Measurements from ENCODE around the gene RRP9.

Gene RRP9

GRCh38 chr3:51984269-51984647 lies 42.6 kb upstream of the RRP9 start:
- peak overlapping the region; percentile 82 for H3K9ac ChIP-seq (ENCODE audit: low read depth, low read length, poor library complexity, severe bottlenecking)
- TF ChIP-seq EZH2phosphoT487 (IDR thresholded peaks at IDR 0.05; ENCODE audit: borderline replicate concordance), result no peak
- TF ChIP-seq CTCF (conservative IDR thresholded peaks at IDR 0.05; ENCODE audit: low read length), result no peak
- peaks cover 16% of the 10 kb centered on the region; the same call in 1 of the 2 replicates for H3K79me2 ChIP-seq (ENCODE audit: insufficient read depth, low read length)
- no peak overlapping the region for H2AFZ ChIP-seq (ENCODE audit: low read length)
- H3K27me3 ChIP-seq (ENCODE audit: insufficient read depth, low read length, poor library complexity, severe bottlenecking), result no peaks in the 10 kb centered on the region
- H3F3A ChIP-seq (ENCODE audit: low read depth), result peaks cover 5% of the 10 kb centered on the region
- peaks cover 16% of the 10 kb centered on the region for H3K4me1 ChIP-seq (ENCODE audit: insufficient read depth, low read length, poor library complexity, severe bottlenecking)
- no peaks in the 10 kb centered on the region for H3K9me3 ChIP-seq (ENCODE audit: insufficient read depth, low read depth, low read length)
- no peaks in the 10 kb centered on the region for H4K20me1 ChIP-seq (ENCODE audit: insufficient read depth, low read length, poor library complexity, severe bottlenecking)
- H3K9me2 ChIP-seq (replicated peaks; ENCODE audit: low read depth, low read length), result no peaks in the 10 kb centered on the region
- peak overlapping the region; percentile 93 for H3K4me3 ChIP-seq (ENCODE audit: low read length, poor library complexity, severe bottlenecking)
- peak overlapping the region; percentile 95 for H3K4me2 ChIP-seq (ENCODE audit: low read depth, low read length, poor library complexity, severe bottlenecking)
- no peaks in the 10 kb centered on the region for H3K36me3 ChIP-seq (ENCODE audit: insufficient read depth, low read length)

GRCh38 chr3:51983578-51984268 lies 42.0 kb upstream of the RRP9 start:
- H2AFZ ChIP-seq (ENCODE audit: low read length), result peak overlapping the region; percentile 93
- no peaks in the 10 kb centered on the region for H3K36me3 ChIP-seq (ENCODE audit: insufficient read depth, low read length)
- TF ChIP-seq EZH2phosphoT487 (IDR thresholded peaks at IDR 0.05; ENCODE audit: borderline replicate concordance) (no peak), CTCF (conservative IDR thresholded peaks at IDR 0.05; ENCODE audit: low read length) (no peak)
- no peaks in the 10 kb centered on the region for H3K9me2 ChIP-seq (replicated peaks; ENCODE audit: low read depth, low read length)
- peak overlapping the region; percentile 95 for H3K4me2 ChIP-seq (ENCODE audit: low read depth, low read length, poor library complexity, severe bottlenecking)
- H3K4me1 ChIP-seq (ENCODE audit: insufficient read depth, low read length, poor library complexity, severe bottlenecking), result peaks cover 16% of the 10 kb centered on the region
- no peaks in the 10 kb centered on the region for H3K27me3 ChIP-seq (ENCODE audit: insufficient read depth, low read length, poor library complexity, severe bottlenecking)
- no peaks in the 10 kb centered on the region for H3K9me3 ChIP-seq (ENCODE audit: insufficient read depth, low read depth, low read length)
- H3K9ac ChIP-seq (ENCODE audit: low read depth, low read length, poor library complexity, severe bottlenecking), result peak overlapping the region; percentile 82
- peaks cover 16% of the 10 kb centered on the region; the same call in 1 of the 2 replicates for H3K79me2 ChIP-seq (ENCODE audit: insufficient read depth, low read length)
- H3K4me3 ChIP-seq (ENCODE audit: low read length, poor library complexity, severe bottlenecking), result peak overlapping the region; percentile 93
- H4K20me1 ChIP-seq (ENCODE audit: insufficient read depth, low read length, poor library complexity, severe bottlenecking), result no peaks in the 10 kb centered on the region
- H3F3A ChIP-seq (ENCODE audit: low read depth), result peaks cover 5% of the 10 kb centered on the region

GRCh38 chr3:51982838-51983577 lies 41.3 kb upstream of the RRP9 start, which contains the start of gene ACY1:
ACY1 (plus strand) TSS chr3:51983535; CDS start chr3:51984065, 530 bp downstream.
- H4K20me1 ChIP-seq (ENCODE audit: insufficient read depth, low read length, poor library complexity, severe bottlenecking), result no peaks in the 10 kb centered on the region
- H3F3A ChIP-seq (ENCODE audit: low read depth), result peaks cover 7% of the 10 kb centered on the region
- peaks cover 16% of the 10 kb centered on the region; the same call in 1 of the 2 replicates for H3K79me2 ChIP-seq (ENCODE audit: insufficient read depth, low read length)
- no peaks in the 10 kb centered on the region for H3K36me3 ChIP-seq (ENCODE audit: insufficient read depth, low read length)
- H3K4me3 ChIP-seq (ENCODE audit: low read length, poor library complexity, severe bottlenecking), result peak within 1 kb of the TSS; percentile 93
- H3K9me2 ChIP-seq (replicated peaks; ENCODE audit: low read depth, low read length), result no peaks in the 10 kb centered on the region
- H3K4me1 ChIP-seq (ENCODE audit: insufficient read depth, low read length, poor library complexity, severe bottlenecking), result peaks cover 18% of the 10 kb centered on the region
- no peaks in the 10 kb centered on the region for H3K9me3 ChIP-seq (ENCODE audit: insufficient read depth, low read depth, low read length)
- no peaks in the 10 kb centered on the region for H3K27me3 ChIP-seq (ENCODE audit: insufficient read depth, low read length, poor library complexity, severe bottlenecking)
- H3K9ac ChIP-seq (ENCODE audit: low read depth, low read length, poor library complexity, severe bottlenecking), result peak within 1 kb of the TSS; percentile 82
- TF ChIP-seq CTCF (conservative IDR thresholded peaks at IDR 0.05; ENCODE audit: low read length) (peak; percentile 53), EZH2phosphoT487 (IDR thresholded peaks at IDR 0.05; ENCODE audit: borderline replicate concordance) (no peak)
- H3K4me2 ChIP-seq (ENCODE audit: low read depth, low read length, poor library complexity, severe bottlenecking), result peak within 1 kb of the TSS; percentile 95
- peak within 1 kb of the TSS; percentile 93 for H2AFZ ChIP-seq (ENCODE audit: low read length)

All from Loucy (cell line).